ENCODE data around the gene RHCG.

RHCG gene

GRCh38 chr15:89490081-89490813 lies 6.1 kb downstream of the RHCG start:
- Histone ChIP-seq H3K4me3 (ENCODE audit: low read length) (no peak overlapping the region), H3K36me3 (ENCODE audit: control insufficient read depth, insufficient read depth, low read length, severe bottlenecking) (no peaks in the 10 kb centered on the region), H3K9me3 (ENCODE audit: control insufficient read depth, low read length) (no peaks in the 10 kb centered on the region), H3K9ac (ENCODE audit: low read length) (no peak overlapping the region), H3K27me3 (replicated peaks; ENCODE audit: control insufficient read depth, insufficient read depth, low read length) (peaks cover 87% of the 10 kb centered on the region), H3K4me1 (ENCODE audit: control insufficient read depth, insufficient read depth, low read length) (no peaks in the 10 kb centered on the region)
- no peak for DNase-seq (ENCODE audit: low read depth)

- Histone ChIP-seq H3K4me3 (ENCODE audit: low read length) (no peak overlapping the region), H3K36me3 (ENCODE audit: control insufficient read depth, insufficient read depth, low read length, severe bottlenecking) (no peaks in the 10 kb centered on the region), H3K27me3 (replicated peaks; ENCODE audit: control insufficient read depth, insufficient read depth, low read length) (peaks cover 82% of the 10 kb centered on the region), H3K4me1 (ENCODE audit: control insufficient read depth, insufficient read depth, low read length) (no peaks in the 10 kb centered on the region), H3K9me3 (ENCODE audit: control insufficient read depth, low read length) (no peaks in the 10 kb centered on the region), H3K9ac (ENCODE audit: low read length) (no peak overlapping the region)
- DNase-seq (ENCODE audit: low read depth), result no peak
These were observed 7.0 kb downstream of the RHCG start for GRCh38 chr15:89489376-89489775.

GRCh38 chr15:89487791-89488190 lies 8.6 kb downstream of the RHCG start:
- Histone ChIP-seq H3K9me3 (ENCODE audit: control insufficient read depth, low read length) (no peaks in the 10 kb centered on the region), H3K27me3 (replicated peaks; ENCODE audit: control insufficient read depth, insufficient read depth, low read length) (peaks cover 71% of the 10 kb centered on the region)
- no peak for DNase-seq (ENCODE audit: low read depth)

GRCh38 chr15:89486726-89487050 lies 9.7 kb downstream of the RHCG start:
- no peak for DNase-seq (ENCODE audit: low read depth)
- no peaks in the 10 kb centered on the region for H3K9me3 ChIP-seq (ENCODE audit: control insufficient read depth, low read length)
- no peak overlapping the region for H3K4me3 ChIP-seq (ENCODE audit: low read length)
- peaks cover 69% of the 10 kb centered on the region for H3K27me3 ChIP-seq (replicated peaks; ENCODE audit: control insufficient read depth, insufficient read depth, low read length)
- no peaks in the 10 kb centered on the region for H3K4me1 ChIP-seq (ENCODE audit: control insufficient read depth, insufficient read depth, low read length)
- no peak overlapping the region for H3K9ac ChIP-seq (ENCODE audit: low read length)
- H3K36me3 ChIP-seq (ENCODE audit: control insufficient read depth, insufficient read depth, low read length, severe bottlenecking), result no peaks in the 10 kb centered on the region

More at GRCh38 chr15:89487791-89488190, 8.6 kb downstream of the RHCG start:
- H3K36me3 ChIP-seq (ENCODE audit: control insufficient read depth, insufficient read depth, low read length, severe bottlenecking), result no peaks in the 10 kb centered on the region
- no peaks in the 10 kb centered on the region for H3K4me1 ChIP-seq (ENCODE audit: control insufficient read depth, insufficient read depth, low read length)
- no peak overlapping the region for H3K4me3 ChIP-seq (ENCODE audit: low read length)
- H3K9ac ChIP-seq (ENCODE audit: low read length), result no peak overlapping the region

GRCh38 chr15:89483079-89483478 lies 13.3 kb downstream of the RHCG start:
- Histone ChIP-seq H3K9ac (ENCODE audit: low read length) (no peak overlapping the region), H3K9me3 (ENCODE audit: control insufficient read depth, low read length) (no peaks in the 10 kb centered on the region), H3K4me3 (ENCODE audit: low read length) (no peak overlapping the region), H3K36me3 (ENCODE audit: control insufficient read depth, insufficient read depth, low read length, severe bottlenecking) (no peaks in the 10 kb centered on the region), H3K4me1 (ENCODE audit: control insufficient read depth, insufficient read depth, low read length) (no peaks in the 10 kb centered on the region), H3K27me3 (replicated peaks; ENCODE audit: control insufficient read depth, insufficient read depth, low read length) (peaks cover 65% of the 10 kb centered on the region)
- no peak for DNase-seq (ENCODE audit: low read depth)

- Histone ChIP-seq H3K4me3 (ENCODE audit: low read length) (no peak overlapping the region), H3K9me3 (ENCODE audit: control insufficient read depth, low read length) (no peaks in the 10 kb centered on the region), H3K27me3 (replicated peaks; ENCODE audit: control insufficient read depth, insufficient read depth, low read length) (peaks cover 66% of the 10 kb centered on the region), H3K9ac (ENCODE audit: low read length) (no peak overlapping the region), H3K4me1 (ENCODE audit: control insufficient read depth, insufficient read depth, low read length) (no peaks in the 10 kb centered on the region), H3K36me3 (ENCODE audit: control insufficient read depth, insufficient read depth, low read length, severe bottlenecking) (no peaks in the 10 kb centered on the region)
- DNase-seq (ENCODE audit: low read depth), result no peak
These were observed 14.2 kb downstream of the RHCG start for GRCh38 chr15:89482139-89482538.

- Histone ChIP-seq H3K9ac (ENCODE audit: low read length) (no peak overlapping the region), H3K9me3 (ENCODE audit: control insufficient read depth, low read length) (no peaks in the 10 kb centered on the region), H3K27me3 (replicated peaks; ENCODE audit: control insufficient read depth, insufficient read depth, low read length) (peaks cover 66% of the 10 kb centered on the region), H3K4me3 (ENCODE audit: low read length) (no peak overlapping the region), H3K36me3 (ENCODE audit: control insufficient read depth, insufficient read depth, low read length, severe bottlenecking) (no peaks in the 10 kb centered on the region), H3K4me1 (ENCODE audit: control insufficient read depth, insufficient read depth, low read length) (no peaks in the 10 kb centered on the region)
- DNase-seq (ENCODE audit: low read depth), result no peak
These were observed 15.9 kb downstream of the RHCG start for GRCh38 chr15:89480505-89480904.

- Histone ChIP-seq H3K9ac (ENCODE audit: low read length) (no peak overlapping the region), H3K4me1 (ENCODE audit: control insufficient read depth, insufficient read depth, low read length) (no peaks in the 10 kb centered on the region), H3K27me3 (replicated peaks; ENCODE audit: control insufficient read depth, insufficient read depth, low read length) (peaks cover 69% of the 10 kb centered on the region), H3K9me3 (ENCODE audit: control insufficient read depth, low read length) (no peaks in the 10 kb centered on the region), H3K36me3 (ENCODE audit: control insufficient read depth, insufficient read depth, low read length, severe bottlenecking) (no peaks in the 10 kb centered on the region), H3K4me3 (ENCODE audit: low read length) (no peak overlapping the region)
- no peak for DNase-seq (ENCODE audit: low read depth)
These were observed 17.2 kb downstream of the RHCG start for GRCh38 chr15:89479173-89479572.

GRCh38 chr15:89477411-89478242 lies 18.8 kb downstream of the RHCG start:
- no peak overlapping the region for H3K9ac ChIP-seq (ENCODE audit: low read length)
- H3K27me3 ChIP-seq (replicated peaks; ENCODE audit: control insufficient read depth, insufficient read depth, low read length), result peaks cover 76% of the 10 kb centered on the region
- H3K9me3 ChIP-seq (ENCODE audit: control insufficient read depth, low read length), result no peaks in the 10 kb centered on the region
- no peaks in the 10 kb centered on the region for H3K4me1 ChIP-seq (ENCODE audit: control insufficient read depth, insufficient read depth, low read length)
- no peak for DNase-seq (ENCODE audit: low read depth)
- H3K4me3 ChIP-seq (ENCODE audit: low read length), result no peak overlapping the region
- H3K36me3 ChIP-seq (ENCODE audit: control insufficient read depth, insufficient read depth, low read length, severe bottlenecking), result no peaks in the 10 kb centered on the region

- peaks cover 85% of the 10 kb centered on the region for H3K27me3 ChIP-seq (replicated peaks; ENCODE audit: control insufficient read depth, insufficient read depth, low read length)
These were observed 20.7 kb downstream of the RHCG start for GRCh38 chr15:89475661-89476060.

GRCh38 chr15:89472785-89473256 lies 23.6 kb downstream of the RHCG start:
- peak; percentile 49 for DNase-seq (ENCODE audit: low read depth)
- Histone ChIP-seq H3K27me3 (replicated peaks; ENCODE audit: control insufficient read depth, insufficient read depth, low read length) (peaks cover 90% of the 10 kb centered on the region), H3K9ac (ENCODE audit: low read length) (no peak overlapping the region), H3K36me3 (ENCODE audit: control insufficient read depth, insufficient read depth, low read length, severe bottlenecking) (no peaks in the 10 kb centered on the region), H3K4me3 (ENCODE audit: low read length) (no peak overlapping the region), H3K4me1 (ENCODE audit: control insufficient read depth, insufficient read depth, low read length) (no peaks in the 10 kb centered on the region), H3K9me3 (ENCODE audit: control insufficient read depth, low read length) (peaks cover 7% of the 10 kb centered on the region)

More at GRCh38 chr15:89475661-89476060, 20.7 kb downstream of the RHCG start:
- DNase-seq (ENCODE audit: low read depth), result no peak
- no peaks in the 10 kb centered on the region for H3K9me3 ChIP-seq (ENCODE audit: control insufficient read depth, low read length)
- no peaks in the 10 kb centered on the region for H3K4me1 ChIP-seq (ENCODE audit: control insufficient read depth, insufficient read depth, low read length)
- no peak overlapping the region for H3K4me3 ChIP-seq (ENCODE audit: low read length)
- no peak overlapping the region for H3K9ac ChIP-seq (ENCODE audit: low read length)
- no peaks in the 10 kb centered on the region for H3K36me3 ChIP-seq (ENCODE audit: control insufficient read depth, insufficient read depth, low read length, severe bottlenecking)

Data from adipocyte (in vitro differentiated cells).